Measurements from ENCODE around the gene SCN1A.
"Not testable (repeated sequence)": the region's sequence is repeated elsewhere in the genome, so short reads cannot be mapped to it uniquely, and the experiment has no call there.

Gene SCN1A

DNA sequence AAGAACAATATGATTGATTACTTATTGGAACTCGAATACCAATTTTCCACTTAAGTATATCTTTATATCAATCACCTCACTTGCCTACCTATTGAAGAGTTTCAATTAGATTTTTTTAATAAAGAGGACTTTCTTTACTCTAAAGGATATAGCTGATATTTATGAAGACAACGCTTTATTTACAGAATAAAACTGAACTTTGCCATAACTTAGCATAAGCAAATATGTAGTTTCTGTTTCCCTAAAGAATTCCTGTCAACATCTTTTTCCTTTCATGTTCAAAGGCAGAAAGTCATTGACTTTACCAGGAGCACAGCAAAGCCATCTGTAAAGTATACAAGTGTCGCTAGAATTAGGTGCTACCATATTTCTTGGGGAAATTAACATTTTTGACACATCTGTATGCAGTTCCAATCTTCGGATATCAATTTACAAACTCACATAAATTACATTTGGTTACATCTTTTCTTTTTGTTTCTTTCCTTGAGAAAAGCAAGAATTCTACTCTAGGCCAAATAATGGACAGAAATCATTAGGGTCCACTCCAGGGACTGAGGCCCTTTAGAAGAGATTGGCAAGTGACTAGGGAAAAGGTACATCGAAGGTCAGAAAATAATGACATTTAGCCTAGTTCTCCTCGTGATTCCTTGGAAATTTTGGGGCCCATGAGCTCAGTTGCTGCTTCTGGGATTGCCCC, 7.5 kb upstream of the SCN1A start:
- DNase-seq (ENCODE audit: low spot score): no peak

DNA sequence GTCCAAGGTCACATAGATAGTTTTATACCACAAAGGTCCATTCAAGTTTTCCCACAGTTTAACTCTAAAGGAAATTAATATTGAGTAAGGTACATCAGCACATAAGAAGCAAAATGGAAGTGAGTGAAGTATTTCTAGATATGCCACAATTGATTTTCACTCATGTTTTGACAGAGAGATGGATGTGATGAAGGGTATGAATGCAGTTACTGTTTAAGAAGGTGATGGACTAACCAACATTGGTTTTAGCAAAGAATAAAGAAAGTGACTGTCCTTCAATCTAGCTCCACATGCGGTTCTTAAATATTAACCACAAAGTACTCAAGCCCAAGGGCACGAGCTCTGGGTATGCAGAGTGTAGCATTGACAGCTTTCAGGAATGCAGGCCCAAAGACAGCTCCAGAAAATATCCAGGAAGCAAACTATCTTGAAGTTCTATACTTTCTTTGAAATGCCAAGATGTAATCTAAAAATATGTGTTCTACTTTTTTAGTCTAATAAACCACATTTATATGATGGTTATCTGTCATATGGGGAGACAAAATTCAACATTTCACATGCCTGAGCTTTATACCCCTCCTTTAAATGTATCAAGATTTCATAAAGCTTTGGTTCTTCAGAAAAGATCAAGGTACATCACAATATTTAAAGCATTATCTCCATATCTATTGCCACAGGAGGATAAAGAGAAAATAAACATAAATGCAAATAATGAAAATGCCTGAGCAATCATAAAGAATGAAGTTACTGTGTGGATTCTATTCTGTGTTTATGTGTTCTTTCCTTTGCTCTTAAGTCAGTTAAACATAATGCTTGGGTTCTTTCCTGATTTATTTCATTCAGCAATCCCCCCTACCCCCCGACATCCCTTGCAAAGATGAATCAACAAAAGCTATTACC, 6.7 kb upstream of the SCN1A start:
- DNase-seq (ENCODE audit: low spot score): no peak

DNA sequence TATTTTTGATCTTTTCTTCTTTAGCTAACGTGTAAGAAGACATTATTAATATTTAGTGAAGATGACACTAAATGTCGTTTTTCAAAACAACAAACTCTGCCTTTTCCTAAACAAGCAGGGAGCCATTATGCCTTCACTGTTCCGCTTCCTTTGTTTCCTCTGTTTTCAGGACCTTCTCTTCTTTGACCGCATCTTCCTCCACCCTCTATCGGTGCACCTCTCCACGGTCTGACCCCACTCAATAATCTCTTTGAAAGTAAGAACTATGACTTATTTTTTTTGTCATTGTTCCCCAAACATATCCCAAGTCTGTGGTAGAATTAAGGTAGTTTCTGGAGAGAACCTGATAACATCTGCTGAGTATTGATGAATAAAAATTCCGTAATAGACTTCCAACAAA, 5.8 kb upstream of the SCN1A start:
- DNase-seq (ENCODE audit: low spot score): no peak

DNA sequence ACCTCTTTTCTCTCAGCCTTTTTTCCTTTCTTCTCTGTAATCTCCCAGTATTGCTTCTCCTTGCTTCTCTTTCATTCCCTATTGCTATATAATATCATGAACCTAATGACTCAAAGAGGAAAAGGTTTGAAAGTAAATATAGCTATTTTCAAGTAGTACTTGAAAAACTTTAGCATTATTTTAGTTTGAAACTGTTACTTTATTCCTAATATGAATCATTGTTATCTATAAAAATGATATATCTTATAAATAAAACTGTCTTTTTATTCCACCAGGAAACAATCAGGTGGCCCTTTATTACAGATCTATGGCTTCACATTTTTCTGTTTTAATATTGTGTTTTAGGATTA, 311 bp upstream of the SCN1A start:
- DNase-seq (ENCODE audit: low spot score): no peak

DNA sequence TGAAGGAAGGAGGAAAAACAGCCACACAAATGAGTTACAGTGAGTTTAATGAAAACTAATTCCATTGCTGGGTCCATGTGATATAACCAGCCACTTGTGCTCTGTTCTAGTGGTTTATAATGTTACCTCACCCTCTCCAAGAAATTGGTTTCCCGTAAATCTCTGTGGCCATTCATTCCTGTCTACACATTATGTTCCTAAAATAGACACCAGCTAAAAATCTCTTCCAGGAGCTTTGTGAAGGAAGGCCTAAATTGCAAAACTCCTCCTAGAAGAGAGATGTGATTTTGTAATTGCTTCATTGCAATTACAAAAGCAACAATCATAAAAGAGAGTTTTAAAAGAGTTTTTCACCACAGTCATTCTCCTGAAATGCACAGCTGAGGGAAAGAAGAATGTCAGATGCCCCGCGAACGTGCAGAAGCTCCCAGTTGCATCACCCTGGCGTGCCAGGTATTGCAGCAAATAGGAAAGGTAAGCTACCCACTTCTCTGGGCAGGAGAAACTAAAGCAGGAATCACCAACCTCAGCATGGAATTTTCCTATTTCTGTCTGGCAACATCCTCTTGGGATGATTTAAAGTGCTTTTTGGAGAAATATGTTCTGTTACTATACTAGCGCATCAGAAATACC, 1.7 kb downstream of the SCN1A start:
- peak; percentile 30 for DNase-seq (ENCODE audit: low spot score)

DNA sequence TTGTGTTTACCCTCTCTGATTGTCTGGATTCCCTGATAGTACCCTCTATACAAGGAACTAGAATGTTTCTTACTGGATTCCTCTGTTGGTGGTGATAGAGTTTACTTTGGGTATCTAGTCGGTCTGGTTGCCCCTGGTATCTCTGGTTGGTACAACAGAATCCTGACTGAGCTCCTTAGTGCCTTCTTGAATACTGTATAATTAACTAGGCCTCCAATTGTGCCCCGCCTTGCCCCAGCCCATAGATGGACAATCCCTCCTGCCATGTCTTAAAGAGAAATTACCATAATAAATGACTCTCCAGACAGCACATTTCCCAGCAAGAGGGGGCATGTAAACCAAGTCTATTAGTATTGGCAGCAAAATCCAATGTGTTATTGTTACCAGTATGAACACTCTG, 2.3 kb downstream of the SCN1A start:
- DNase-seq (ENCODE audit: low spot score): no peak

DNA sequence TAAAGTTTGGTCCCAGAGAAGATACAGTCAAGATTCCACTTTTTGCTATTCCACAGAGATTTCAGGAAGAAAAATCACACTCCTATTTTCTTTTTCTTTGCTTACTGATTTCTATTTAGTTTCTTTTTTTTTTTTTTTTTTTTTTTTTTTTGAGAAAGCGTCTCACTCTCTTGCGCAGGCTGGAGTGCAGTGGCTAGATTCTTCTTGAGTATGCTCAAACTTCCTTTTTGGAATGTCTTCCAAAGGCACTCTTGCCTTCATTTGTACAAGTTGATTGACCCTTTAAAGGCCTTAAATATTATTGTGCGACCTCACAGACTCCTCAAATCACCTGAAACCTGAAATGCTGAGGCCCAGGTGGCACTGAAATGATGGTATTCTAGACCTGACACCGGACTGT, 9.6 kb downstream of the SCN1A start:
- DNase-seq (ENCODE audit: low spot score): no peak

DNA sequence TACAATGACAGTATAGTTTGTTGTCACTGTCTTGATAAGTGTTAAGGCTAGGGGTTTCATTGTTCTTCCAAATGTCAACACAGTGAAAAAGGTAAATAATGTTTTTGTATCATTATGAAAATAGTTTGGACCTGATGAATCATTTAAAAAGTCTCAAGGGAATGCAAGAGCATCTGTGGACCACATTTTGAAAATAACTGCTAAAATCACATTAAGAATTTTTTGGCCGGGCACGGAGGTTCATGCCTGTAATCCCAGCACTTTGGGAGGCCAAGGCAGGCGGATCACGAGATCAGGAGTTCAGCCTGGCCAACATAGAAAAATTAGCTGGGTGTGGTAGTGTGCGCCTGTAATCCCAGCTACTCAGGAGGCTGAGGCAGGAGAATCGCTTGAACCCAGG, 10.3 kb downstream of the SCN1A start:
- no peak for DNase-seq (ENCODE audit: low spot score)

DNA sequence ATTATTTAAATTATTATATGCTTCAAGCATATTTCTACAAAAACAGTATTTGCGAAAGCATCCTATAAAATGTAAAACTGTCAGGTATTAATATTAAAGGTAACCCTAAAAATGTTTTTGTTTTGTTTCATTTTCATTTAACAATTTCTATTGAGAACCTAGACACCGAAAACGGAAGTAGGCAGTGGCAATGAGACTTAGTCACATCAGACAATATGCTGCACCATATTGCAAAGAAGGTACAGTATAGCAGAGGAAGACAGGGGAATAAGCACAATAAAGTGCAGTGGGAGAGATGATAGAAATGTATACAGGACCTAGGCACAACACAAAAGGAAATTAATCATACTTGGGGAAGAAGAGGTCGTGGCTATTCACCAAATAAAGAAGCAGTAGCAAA, 12.2 kb downstream of the SCN1A start:
- no peak for DNase-seq (ENCODE audit: low spot score)

DNA sequence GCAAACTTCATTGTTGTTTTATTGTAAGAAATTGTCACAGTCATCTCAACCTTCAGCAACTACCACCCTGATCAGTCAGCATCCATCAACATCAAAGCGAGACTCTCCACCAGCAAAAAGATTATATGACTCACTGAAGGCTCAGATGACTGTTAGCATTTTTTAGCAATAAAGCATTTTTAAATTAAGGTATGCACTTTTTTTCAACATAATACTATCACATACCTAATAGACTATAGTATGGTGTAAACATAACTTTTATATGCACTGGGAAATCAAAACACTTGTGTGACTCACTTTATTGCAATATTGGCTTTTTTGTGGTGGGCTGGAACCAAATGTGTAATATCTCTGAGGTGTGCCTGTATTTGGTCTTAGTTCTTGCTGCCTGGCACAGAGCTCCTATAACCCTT, 15.6 kb downstream of the SCN1A start:
- no peak for DNase-seq (ENCODE audit: low spot score)

DNA sequence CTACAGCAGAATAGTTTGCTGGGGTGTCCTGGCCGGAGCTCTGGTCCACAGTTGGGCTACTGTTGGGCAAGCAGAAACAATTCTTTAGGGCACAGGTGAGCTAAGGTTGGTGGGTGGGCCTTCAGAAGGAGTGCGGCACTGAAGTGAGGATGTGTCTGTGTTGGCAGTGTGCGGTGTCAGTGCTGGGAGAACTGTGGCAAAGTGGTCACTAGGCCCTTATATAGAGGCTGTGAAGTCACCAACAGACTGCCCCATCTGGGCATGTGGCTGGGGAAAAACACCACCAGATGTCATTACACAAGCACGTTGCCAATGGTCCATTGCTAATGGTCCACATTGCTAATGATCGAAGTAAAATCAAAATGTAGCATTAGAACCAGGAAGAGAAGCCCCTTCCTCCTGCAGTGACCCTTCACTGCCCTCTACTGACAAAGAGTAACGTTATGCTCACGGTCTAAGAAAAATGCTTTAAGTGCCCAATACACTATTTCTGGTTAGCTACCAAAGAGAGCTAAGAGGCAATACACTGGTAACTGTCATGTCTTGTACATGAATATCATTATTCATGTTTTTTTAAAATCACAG, 21.3 kb downstream of the SCN1A start:
- DNase-seq (ENCODE audit: low spot score): no peak

DNA sequence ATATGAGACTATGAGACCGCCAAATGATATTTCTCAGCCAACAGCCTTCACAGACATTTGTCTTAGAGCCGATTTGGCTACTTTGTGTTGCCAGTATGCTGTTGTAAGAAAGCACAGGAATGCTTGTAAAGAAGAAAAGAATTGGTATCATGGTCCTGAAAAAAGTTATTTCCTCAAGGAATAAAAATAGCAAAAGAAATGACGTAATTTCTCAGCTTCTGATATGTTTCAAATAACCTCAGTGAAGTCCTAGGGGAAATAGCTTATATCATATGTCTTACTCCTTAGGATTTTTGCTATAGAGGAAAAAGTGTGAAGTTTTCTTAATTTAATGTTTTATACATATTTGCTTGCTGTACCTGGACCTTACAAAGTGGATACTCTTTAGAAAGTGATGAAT, 23.0 kb downstream of the SCN1A start:
- no peak for DNase-seq (ENCODE audit: low spot score)

DNA sequence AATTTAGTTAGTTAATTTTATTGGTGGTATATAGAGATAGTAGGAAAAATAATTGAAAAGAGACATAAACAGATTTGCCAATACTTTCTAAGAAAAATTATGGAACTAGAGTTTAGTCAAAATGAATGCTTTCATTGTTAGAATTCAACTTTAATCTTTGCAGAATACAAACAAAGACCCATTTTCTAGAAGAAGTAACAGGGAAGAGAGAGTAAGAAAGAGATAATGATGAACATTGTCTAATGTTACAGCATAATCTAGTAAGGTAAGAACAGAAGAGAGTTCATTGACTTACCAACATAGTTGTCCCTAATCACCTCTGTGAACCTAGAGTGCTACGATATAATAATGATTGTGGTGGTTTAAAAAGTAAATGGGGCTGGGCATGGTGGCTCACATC, 23.7 kb downstream of the SCN1A start:
- DNase-seq (ENCODE audit: low spot score): no peak

DNA sequence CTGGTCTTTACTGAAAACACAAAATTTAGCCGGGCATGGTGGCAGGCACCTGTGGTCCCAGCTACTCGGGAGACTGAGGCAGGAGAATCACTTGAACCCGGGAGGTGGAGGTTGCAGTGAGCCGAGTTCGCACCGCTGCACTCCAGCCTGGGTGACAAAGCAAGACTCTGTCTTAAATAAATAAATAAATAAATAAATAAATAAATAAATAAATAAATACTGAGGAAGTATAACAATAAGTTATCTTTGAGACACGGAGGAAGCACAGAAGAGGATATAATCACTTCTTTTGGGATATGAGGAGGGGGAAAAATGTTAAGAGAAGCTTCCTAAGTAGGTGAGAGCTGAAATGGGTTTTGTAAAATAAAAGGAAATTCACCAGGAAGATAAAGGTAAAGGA, 24.5 kb downstream of the SCN1A start:
- DNase-seq (ENCODE audit: low spot score): not testable (repeated sequence)

DNA sequence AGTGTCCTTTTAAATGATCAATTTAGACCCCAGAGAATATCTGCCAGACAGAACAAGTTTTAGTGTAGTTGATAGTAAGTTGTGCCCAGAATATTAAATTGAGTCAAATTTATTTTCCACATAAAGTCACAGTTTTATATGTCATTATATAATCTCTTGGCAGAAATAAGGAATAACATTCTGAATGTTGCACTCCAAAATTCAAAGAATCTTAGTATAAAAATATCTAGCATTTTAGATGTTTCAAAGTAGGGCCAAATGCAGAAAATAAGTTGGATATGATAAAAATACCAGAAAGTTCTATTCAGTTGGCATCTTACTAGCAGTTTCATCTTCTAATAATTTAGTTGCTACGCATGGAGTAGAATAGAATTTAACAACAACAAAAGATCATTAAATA, 33.5 kb downstream of the SCN1A start:
- DNase-seq (ENCODE audit: low spot score): no peak

DNA sequence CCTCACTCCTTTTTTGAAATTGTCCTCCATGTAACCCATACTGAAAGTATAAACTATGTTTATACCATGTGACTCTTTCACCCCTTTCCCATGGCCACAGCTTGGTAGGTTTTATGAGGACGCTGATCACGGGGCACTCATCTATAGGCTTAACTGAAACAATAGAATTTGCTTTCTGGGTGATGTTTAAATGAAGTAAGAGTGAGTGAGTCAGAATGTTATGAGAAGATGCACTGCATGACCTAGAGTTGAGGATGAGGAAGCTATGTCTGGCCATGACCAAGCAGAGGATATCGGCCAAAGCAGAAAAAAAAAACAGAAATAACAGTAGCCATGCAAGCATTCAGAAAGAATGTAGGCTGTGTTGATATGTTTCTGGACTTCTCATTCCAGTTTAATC, 34.9 kb downstream of the SCN1A start:
- DNase-seq (ENCODE audit: low spot score): no peak

DNA sequence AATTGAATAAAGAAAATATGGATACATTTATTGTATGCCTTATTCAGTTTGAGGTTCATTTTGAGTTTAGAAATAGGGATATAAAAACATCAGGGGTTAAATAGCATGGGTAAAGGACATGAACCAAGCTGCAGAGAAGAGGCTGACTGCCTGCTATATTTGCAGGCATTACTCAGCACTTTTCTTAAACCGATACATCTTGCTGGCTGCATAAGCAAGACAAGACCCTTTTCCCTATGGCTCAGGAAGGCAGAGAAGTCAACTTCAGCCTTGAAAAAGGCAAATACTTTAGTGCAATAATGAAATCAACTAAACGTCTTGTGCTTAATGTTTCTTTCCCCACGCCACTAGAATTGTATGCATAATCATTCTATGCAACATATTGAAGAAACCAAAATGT, 36.4 kb downstream of the SCN1A start:
- no peak for DNase-seq (ENCODE audit: low spot score)

DNA sequence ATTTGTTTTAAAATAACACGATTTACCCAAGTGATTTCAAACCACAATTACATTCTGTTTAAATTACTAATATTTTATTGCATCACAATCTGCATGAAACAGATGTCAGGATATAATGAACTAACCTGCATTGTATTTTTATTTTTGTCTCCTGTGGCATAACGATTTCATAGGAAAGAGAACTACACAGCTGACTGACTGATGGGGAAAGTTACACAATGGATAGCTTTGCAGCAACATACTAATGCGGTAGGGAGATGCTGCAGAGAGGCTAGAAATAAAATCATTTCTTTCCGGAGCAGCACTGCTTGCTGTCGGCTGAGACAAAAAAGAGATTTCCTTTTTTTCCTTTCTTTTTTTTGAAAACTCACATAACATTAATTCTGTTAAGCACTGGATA, 36.9 kb downstream of the SCN1A start:
- DNase-seq (ENCODE audit: low spot score): peak; percentile 27

DNA sequence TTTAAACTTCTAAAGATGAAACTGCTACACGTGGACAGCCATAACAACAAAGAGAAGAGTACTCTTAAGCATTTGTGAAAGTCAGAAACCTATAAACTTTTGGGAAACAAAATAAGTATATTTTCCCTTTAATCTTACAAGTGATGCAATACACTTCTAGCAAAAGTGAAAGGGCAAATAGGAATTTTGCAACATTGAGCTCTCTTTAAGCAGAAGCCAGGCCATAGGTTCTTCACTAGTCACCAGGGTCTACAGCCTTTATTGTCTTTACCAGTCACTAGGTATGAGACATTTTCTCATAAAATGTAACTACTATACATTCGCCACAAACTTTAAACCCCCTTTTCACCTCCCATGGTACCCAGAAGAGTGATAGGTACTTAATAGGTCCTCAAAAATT, 37.5 kb downstream of the SCN1A start:
- DNase-seq (ENCODE audit: low spot score): no peak

DNA sequence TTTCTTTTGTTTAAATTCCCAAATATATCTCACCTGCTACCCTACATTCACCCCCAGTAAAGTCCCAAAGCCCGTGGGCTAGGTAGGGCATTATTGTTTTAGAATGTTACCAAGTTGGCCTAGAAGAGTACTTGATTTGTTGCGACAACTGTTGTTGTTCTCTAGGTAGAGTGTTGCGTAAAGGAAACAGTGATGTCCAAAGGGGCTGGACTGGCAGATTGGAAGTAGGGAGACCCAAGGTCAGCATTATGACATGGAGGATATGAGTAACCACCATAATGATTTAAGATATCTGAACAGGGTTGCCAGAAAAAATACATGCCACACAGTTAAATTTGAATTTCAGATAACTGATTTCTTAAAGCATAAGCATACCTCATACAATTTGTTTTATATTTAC, 39.2 kb downstream of the SCN1A start:
- DNase-seq (ENCODE audit: low spot score): no peak

DNA sequence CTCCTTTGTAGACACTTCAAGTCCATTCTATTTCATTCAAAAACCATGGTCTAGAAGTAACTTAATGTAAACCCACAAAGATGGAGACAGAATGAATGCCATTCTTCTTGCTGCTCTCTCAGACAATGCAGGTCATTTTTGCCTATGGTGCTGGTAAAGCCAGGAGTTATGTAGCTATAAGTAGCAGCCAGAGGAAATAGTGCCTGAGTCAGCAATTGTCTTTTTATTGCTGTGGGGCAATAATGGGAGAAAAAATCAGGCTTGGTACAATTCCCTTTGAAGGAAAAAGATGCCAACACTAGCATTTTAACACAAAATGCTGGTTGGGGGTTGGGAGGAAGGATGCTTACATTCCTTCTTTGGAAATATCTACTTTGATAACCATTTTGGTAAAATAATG, 43.5 kb downstream of the SCN1A start:
- DNase-seq (ENCODE audit: low spot score): no peak

DNA sequence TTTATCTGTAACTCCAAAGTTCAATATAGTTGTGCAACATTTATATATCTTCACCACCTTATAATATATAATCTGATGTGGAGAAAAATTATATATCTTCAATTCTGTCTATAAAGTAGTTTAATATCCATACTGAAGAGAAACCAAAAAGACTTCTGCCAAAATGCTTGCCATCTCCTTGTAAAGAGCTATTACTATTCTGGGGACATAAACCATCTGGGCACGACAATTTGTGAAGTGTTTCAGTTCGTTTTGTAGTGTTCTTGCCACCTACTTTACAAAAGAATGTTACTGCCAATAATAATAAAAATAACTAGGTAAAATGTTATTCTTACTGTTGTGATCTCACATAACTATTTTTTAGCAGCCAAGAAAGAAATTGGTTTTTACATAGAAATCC, 45.1 kb downstream of the SCN1A start:
- no peak for DNase-seq (ENCODE audit: low spot score)

DNA sequence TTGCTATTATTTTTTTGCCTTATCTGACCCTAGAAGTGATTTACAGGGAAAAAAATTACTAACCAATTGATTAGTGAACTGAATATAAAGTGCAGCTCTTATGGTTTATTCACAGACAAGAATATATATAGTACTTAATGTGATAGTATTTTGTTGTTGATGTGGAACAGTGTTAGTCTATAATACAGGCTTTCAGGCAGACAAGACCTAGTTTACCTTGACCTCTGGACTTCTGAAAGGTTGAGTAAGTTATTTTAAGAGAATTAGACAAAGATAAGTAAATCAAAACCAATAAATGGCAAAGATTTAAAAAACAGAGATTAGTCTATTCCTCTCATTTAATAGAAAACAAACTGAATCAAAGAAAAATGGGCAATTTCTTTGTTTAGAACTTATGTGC, 46.0 kb downstream of the SCN1A start:
- no peak for DNase-seq (ENCODE audit: low spot score)

Measured in putamen (tissue), 1 donor.